Esophagus squamous epithelium (tissue), 4 donors: ENCODE measurements around the gene OR56A1.

ENCODE experiments used
- CTCF ChIP-seq, 6 experiments: fragments of 450-650 bp in 4 of 6; fragments of 200-600 bp in 2 of 6; sonication (generic) in 2 of 6; IDR thresholded peaks; one replicate each; pipeline ENCODE4 v1.5.1; 2016 to 2019; ENCODE audit warnings: antibody characterized with exemption in 6 of 6, mild to moderate bottlenecking in 4 of 6, moderate library complexity in 4 of 6
- POLR2A ChIP-seq, 4 donors: fragments of 450-650 bp; IDR thresholded peaks; one replicate each; pipeline ENCODE4 v1.6.1; 2017; ENCODE audit warnings: antibody characterized with exemption in 4 of 4, mild to moderate bottlenecking in 4 of 4, moderate library complexity in 3 of 4

DNA sequence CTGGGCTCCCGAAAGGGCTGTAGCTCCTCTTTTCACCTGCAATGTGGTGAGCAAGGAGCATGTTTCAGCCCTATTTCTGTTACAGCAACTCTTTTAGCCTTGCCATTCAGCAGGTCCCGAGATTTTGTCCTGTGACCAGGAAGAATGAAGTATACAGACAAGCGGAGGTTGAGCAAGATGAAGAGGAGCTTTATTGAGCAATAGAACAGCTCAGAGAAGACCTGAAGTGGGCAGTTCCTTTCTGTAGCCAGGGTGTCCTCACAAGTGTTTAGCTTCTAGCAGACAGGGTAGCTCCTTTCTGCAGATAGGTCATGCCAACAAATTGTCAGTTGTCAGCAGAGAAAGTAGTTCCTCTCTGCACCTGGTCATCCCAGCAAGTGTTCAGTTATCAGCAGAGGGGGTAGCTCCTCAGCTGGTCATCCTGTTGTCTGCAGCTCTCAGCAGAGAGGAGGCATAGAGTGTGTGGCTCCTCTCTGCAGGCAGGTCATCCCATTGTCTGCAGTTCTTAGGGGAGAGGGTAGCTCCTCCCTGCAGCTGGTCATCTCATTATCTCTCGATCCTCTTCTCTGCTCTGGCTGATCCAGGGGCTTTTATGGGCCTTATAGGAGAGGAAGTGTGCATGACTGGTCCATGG, 18.4 kb downstream of the OR56A1 start:
- no peak for TF ChIP-seq POLR2A (IDR thresholded peaks at IDR 0.05)
- TF ChIP-seq CTCF (IDR thresholded peaks at IDR 0.05): no peak
